Stimulated activated CD8-positive, alpha-beta memory T cell treated with anti-CD3 and anti-CD28 coated beads, Interleukin-7, amount 100 ng/mL, for 4 hours (primary cell): ENCODE results near the gene IER3IP1.
"Not testable (repeated sequence)": the region's sequence is repeated elsewhere in the genome, so short reads cannot be mapped to it uniquely, and the experiment has no call there.

ENCODE experiments used
- DNase-seq, 2 donors: peaks; one replicate each; pipeline ENCODE4 v3.0.0-alpha.2; 2020; ENCODE audit warnings: low read depth in 2 of 2

IER3IP1 gene

DNA sequence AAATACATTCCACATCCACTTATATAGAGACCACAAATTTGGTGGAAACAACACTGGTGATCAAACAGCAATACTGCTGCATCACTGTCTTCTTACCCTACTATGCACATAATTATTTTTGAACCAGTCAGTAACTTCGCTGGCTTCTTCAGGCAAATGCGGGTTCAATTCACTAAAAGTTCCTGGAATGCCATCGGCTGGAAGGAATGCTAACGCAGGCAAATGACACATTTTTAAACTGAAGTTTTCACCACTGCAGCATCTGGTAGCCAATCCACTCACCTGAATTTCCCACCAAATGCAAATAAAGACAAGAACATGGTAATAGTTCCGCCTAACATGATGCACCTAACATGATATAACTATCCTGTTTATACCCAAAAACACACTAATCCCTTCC lies 15.9 kb downstream of the IER3IP1 start:
- no peak for DNase-seq

DNA sequence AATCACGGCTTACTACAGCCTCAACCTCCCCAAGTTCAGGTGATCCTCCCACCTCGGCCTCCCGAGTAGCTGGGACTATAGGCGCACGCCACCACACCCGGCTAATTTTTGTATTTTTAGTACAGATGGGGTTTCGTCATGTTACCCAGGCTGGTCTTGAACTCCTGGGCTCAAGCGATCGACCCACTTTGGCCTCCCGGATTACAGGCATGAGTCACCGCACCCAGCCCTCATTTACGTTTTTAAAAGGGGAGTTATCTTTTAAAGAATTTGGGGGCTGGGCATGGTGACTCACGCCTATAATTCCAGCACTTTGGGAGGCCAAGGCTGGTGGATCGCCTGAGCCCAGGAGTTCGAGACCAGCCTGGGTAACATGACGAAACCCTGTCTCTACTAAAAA lies 17.8 kb downstream of the IER3IP1 start:
- DNase-seq = not testable (repeated sequence)

DNA sequence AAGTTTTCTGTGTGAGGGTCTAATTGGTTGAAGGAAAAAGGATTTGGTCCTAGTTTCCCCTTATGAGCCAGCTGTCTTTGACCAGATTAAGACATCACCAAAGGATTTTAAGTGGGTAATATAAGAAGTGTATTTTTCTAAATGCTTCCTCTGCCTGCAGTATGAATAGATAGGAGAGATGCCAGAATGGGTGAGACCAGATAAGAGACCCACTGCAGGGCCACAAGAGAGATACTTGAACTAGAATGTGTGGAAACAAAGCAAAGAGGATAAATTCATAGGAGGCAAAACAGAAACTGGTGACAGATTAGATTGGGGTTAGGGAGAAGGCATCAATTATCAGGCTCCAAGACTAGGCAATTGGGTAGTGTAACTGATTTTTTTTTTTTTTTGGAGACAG lies 24.7 kb downstream of the IER3IP1 start:
- no peak for DNase-seq

DNA sequence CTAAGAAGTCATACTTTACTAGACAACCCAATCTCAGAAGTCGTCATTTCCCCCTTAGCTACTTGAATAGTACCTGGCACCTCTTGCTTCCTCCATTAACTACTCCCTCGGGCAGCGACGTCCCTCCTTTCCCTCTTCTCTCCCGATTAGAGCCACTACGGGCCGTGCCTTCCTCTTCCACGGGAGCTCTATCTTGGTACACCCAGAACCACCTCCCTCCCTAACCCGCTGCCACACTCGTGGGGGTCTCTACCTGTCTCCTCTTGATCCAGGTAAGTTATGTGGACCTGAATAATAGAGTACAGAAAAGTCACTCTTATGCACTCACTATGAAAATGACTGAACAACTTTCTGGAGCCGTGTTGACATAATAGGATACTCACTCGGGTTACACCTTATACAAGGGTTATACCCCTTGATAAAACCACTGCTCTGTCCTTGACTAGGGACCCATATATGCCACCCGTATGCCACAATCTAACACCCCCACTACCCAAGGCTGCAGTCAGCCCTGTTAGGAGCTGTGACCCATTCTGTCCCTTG lies 25.3 kb downstream of the IER3IP1 start:
- no peak for DNase-seq

DNA sequence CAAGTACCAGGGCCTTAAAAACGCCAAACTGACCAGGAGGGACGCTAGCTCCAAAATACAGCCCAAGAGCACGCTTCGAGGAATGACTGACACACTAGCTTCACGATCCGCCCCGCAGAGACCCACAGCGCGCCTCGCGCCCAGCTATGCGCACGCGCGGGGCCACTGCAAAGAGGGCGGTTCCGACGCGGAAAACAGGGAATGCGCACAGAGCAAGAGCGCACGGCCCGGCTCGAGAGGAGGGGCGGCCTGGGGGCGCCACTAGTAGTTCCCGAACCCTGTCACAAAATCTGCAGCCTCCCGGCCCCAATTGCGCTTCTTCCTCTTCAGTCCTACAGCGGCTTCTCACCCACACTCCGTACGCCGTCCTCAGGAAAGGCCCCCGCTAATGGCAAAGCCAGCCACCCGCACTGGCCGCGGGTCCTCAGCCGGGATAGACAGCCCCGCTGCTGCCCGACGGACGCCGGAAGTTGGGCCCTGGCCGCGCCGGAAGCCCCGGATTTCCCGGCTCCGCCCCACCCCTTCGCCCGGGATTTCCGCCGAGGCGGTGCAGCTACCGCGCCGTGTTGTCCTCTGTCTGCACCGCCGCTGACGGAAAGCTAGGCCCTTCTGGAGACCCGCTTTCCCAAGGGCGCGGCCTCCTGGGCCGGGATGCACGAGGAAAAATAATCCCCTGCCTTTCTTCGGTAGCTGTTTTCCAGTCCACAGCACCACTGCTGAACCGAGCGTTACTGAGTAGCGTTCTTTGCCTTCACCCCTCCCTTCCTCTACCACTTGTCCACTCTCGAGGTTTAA lies 25.9 kb downstream of the IER3IP1 start, which contains the start of gene HDHD2:
Gene HDHD2, minus strand, starts transcription at position 472 of the 795 bp plus-strand sequence. CDS start 14,061 bp downstream, outside the sequence.
- peak; percentile 53 to 74 for DNase-seq

DNA sequence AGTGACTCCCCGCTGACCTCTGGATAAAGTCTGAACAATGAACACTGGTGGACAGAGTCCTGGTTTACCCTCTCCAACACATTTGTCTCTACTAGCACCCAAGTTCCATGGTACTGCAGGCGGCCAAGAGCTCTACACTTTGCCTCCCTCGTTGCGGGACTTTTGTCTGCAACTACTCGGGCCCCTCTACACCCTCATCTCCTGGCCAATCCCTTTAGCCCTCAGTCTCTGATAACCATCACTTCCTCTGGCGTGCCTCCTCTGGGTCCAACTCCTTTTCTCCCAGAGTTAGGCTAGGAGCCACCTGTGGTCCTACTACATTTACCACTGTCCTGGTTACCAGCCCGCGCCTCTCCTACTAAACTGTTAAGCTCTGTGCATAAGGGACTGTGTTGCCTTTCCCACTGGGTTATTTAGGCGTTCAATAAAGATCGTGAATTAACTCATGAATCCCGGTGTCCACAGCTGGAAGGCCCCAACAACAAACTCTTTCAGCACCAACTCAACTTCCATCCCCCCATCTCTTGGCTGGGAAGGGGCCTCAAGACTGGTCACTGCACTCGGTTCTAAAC lies 26.6 kb downstream of the IER3IP1 start:
- DNase-seq = no peak

DNA sequence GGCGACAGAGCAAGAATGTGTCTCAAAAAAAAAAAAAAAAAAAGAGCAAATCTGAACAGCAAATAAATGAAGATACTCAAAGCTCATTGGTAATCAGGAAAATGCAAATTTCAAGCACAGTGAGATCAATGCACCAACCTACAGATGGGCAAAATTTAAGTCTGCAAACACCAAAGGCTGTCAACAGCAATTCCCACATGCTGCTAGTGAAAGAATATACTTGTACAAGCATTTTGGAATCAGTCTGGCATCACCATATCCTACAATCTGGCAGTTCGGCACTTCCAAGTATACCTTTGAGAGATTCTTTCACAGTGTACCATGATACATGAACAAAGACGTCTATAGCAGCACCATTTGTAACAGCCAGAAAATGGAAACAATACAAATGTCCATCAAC lies 30.0 kb downstream of the IER3IP1 start:
- DNase-seq = no peak

DNA sequence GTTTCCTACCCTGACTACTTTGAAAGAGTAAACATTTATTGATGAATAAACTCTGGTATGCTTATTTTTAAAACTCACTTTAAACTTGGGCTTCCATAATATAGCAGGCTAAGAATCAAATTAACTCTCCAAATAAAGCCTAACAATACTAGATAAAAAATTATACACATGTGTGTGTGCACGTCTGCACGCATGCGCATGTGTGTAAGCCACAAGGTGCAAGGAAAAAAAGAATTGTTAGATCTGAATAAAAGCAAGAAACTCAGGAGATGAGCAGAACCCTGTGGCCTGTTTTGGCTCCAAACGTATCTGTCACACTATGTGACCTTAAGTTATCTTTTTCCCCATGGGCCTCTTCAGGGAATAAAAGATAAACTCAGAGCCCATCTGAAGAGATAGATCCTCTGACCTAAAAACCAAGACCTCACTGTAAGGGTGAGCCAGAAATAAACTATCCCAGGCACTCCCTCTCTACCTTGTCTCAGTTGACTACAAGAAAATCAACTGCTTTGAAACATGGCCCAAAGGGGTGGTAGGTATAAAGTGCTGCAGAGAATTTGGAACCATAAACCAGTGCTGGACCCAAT lies 32.2 kb downstream of the IER3IP1 start:
- DNase-seq = no peak

DNA sequence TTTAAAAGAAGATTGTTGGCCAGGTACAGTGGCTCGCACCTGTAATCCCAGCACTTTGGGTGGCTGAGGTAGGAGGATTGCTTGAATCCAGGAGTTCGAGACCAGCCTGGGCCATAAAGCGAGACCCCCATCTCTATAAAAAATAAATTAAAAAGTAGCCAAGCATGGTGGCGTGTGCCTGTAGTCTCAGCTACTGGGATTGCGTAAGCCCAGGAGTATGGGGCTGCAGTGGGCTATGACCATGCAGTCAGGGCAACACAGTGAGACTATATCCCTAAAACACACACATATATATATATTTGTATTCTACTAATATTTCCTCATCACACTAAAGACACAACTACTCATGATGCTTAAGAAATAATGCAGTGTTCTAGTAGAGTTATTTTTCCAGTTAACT lies 33.0 kb downstream of the IER3IP1 start:
- DNase-seq = no peak

DNA sequence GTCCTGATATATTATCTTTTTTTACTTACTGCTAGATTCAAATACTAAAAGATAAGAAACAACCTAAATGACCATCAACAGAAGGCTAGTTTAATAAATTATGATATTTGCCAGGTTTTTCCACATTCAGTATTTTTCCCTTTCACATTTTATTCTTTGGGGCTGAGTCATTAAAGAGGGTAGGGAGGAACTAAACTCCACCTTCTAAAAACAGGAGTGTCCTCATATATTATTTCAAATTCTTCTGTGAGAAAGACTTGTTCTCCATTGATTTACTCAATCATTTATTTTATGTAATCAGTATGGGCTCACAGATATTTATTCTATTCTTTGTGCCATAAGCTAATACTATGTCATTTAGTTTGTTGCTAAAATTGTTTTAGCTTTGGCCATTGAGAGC lies 34.9 kb downstream of the IER3IP1 start:
- no peak for DNase-seq

DNA sequence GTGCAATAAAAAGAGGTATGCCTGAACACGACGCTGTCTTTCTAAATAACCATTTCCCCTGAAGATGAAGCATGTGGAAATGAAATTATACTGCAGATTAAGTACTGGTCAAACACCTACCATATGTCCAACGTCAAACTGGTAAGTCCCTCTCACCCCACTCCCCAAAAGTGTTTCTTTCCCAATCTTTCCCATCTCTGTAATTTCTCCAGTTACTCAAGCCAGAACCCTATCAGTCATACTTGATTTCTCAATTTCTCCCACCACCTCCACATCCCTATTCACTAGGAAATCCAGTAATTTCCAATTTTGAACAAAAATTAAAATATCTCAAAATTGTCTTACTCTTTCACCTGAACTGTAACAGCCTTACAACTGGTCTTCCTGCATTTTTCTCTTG lies 55.0 kb downstream of the IER3IP1 start:
- DNase-seq = no peak

DNA sequence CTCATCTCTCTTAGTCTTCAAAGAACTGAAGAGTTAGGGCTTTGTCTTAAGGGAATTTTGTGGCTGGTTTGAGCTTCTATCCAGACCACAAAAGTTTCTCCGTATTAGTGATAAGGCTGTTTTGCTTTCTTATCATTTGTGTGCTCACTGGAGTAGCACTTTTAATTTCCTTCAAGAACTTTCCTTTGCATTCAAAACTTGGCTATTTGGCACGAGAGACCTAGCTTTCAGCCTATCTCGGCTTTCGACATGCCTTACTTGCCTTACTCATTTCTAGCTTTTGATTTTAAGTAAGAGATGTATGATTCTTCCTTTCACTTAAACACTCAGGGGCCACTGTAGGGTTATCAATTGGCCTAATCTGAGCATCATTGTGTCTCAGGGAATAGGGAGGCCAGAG lies 55.7 kb downstream of the IER3IP1 start:
- DNase-seq = no peak

DNA sequence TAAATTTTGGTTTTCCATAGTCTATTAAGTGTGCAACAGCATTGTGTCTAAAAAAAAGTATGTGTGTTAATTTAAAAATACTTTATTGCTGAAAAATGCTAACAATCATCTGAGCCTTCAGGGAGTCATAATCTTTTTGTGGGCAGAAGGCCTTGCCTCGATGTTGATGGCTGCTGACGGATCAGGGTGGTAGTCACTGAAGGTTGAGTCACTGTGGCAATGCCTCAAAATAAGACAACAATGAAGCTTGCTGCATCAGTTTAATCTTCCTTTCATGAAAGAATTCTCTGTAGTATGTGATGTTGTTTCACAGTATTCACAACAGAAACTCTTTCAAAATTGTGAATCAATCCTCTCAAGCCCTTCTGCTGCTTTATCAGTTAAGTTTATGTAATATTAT lies 57.2 kb downstream of the IER3IP1 start:
- no peak for DNase-seq

DNA sequence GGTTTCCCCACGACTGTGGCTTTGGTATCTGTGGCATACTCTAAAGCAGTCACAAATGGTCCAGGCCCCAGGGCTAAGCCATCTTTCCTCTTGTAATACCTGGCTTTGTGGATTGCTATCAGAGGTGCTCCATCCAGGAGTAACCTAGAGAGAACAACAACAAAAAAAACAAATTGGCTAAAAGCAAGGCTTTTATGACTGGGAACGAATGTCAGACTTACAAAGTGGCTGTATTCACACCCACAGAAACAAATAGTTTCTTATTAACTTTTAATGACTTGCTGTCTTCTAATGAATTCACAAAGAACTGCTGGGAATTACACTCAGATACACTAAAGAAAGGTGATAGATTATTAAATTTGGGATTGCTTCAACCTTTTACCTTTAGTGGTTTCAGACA lies 61.0 kb downstream of the IER3IP1 start:
- no peak for DNase-seq

DNA sequence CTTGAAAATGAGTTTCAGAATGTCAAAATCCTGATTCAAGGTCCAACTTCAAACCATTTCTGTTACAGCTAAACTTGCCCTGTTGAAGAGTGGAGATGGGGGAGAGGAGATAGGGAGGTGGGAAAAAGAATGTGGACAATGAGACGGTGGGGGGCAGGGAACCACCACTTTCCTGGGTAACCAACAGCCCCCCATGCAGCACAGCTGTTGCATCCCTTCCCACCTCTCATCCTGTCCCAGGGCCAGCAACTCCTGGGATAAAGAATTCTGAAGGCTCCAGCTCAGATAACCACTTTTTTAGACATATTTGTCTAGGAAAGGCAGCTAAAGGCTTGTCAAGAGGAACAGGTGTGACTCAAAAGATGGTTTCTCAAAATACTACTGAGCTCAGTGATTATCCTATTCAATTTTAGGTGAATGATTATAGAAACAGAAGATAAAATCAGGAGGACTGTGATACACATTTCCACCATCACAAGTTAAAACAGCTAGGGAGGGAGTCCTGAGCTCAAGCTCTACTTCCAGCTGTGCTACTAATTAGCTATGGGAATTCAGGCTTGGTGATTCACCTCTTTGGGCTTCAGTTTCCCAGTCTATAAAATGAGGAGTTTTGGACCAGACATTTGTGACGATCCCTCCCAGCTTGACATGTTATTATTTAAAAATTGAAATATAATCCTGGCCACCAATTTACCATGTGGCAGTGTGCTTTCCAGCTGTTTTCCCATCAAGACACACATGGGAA lies 62.2 kb downstream of the IER3IP1 start:
- DNase-seq = no peak

DNA sequence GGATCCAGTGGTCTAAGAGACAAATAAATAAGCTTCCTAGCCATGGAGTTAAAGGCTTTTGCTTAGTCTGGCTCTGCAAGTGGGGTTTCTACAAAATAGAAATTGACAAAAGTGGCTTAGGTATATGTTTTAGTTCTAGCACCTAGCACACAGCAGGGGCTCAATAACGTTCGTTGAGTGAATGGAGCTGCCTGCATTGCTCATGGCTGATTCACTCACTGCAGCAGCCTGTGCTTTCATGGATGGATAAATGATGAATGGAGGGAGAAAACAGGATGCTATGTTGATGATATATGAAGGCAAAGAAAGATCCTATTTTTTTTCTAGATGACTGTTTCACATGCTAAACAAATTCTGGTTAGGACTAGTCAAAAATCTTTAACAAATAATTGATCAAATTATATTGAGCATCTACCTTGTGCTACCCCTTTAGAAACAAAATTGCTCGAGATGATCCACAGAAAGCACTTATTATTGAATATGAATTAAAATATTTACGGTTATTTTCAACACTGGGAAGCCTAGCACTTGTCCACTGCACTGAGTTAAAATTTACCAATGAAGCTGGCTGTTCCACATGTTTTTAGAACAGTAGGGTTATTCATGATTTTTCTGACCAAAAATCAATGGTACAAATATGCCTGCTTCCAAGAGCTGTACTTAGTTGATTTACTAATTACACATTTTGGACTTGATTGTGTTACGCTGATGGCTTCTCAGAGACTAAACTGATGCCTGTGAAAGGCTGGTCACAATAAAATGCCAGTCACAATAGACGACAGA lies 65.5 kb downstream of the IER3IP1 start:
- no peak for DNase-seq

DNA sequence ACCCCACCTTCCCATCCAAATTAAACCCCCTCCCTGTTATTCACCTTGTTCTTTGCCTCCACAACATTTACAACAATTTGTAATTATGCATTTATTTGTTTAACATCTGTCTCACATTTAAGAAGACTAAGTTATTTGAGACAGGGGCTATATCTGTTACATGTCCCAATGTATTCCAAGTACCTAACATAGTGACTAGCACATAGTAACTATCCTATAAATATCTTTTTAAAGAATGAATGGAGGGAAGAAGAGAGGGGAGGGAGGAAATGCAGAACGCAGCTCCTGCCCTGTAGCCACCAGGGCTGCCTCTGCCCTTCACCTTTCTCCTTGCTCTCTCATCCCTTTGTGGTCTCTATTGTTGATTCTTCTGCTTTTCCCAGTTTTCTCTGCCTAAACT lies 66.4 kb downstream of the IER3IP1 start:
- no peak for DNase-seq

DNA sequence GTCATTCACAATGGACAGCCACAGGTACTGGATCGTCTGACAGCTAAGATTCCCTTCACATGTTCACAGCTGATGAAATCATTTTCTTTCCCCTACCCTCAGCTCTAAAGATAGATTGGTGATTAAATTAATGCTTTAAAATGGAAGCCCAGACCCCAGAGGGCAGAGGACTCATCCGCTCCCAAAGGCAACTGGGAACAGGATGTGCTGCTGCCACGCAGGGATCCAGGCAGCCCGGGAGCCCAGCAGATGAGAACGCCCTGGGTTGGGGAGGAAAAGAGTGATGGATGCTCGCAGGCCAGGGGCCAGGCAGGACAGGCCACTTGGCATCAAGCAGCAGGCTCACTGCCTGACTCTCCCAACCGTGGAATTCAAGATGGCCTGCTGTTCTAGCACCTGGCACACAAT lies 67.2 kb downstream of the IER3IP1 start:
- DNase-seq = no peak

DNA sequence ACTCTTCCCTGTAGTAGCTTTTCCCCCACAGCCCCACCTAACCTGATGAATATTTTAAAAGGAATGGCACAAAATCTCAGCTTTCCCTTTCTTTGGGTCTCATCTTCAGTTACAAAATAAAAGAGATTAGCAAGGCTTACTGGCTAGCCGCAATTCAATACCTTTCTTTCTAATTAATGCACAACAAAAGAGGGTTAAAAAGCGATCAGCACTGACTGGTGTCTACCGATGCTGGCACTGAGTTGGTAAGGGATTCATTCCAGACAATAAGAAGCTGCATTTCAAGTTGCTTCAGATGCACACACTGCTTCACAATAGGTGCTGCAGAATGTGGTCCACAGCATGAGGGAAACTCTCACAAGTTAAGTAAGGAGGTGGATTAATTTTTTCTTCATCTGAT lies 67.8 kb downstream of the IER3IP1 start:
- DNase-seq = no peak
